Urothelium cell line (cell line): ENCODE measurements around the gene UBL3.
A peak's percentile ranks its signal among the peaks of the same experiment; 100 is the strongest.

Experiments
- DNase-seq: peaks from one replicate; pipeline ENCODE4 v3.0.0; 2011; ENCODE audit warnings: low spot score, mixed read lengths
- FAIRE-seq: peaks from 2 replicates; lab custom pipeline; 2011; peaks lifted over from hg19 to GRCh38; lab: Jason Lieb, UNC

The UBL3 gene, protein sequence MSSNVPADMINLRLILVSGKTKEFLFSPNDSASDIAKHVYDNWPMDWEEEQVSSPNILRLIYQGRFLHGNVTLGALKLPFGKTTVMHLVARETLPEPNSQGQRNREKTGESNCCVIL

GRCh38 chr13:29850213-29850898, at the start of gene UBL3:
Gene UBL3 (minus strand): TSS chr13:29850617. CDS start chr13:29849538, 1,079 bp downstream.
- FAIRE-seq: peak; percentile 77
- peak; percentile 94 for DNase-seq

- DNase-seq: no peak
- no peak for FAIRE-seq
Observed at GRCh38 chr13:29897102-29897501, 46.7 kb upstream of the UBL3 start.

- FAIRE-seq (no peak), DNase-seq (no peak)
Observed at GRCh38 chr13:29893438-29893837, 43.0 kb upstream of the UBL3 start.

DNA sequence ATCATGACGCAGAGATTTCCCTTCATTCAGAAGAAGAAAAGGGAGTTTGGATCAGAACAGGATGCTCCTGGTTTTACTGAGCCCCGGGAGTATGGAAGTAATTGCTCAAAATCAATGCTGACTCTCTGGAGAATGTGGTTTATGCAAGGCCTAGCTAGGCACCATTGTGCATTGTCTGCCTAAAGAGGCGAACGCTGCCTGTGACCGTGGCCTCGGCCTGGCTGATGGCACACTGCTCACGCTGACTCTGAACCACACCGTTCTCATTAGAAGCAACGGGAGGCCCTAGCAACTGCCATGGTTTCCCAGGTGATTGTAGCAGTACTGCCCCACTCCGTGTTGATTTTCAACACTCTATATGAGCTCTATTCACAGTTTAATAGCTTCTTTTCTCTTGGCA, 41.7 kb upstream of the UBL3 start:
- no peak for DNase-seq
- no peak for FAIRE-seq

DNA sequence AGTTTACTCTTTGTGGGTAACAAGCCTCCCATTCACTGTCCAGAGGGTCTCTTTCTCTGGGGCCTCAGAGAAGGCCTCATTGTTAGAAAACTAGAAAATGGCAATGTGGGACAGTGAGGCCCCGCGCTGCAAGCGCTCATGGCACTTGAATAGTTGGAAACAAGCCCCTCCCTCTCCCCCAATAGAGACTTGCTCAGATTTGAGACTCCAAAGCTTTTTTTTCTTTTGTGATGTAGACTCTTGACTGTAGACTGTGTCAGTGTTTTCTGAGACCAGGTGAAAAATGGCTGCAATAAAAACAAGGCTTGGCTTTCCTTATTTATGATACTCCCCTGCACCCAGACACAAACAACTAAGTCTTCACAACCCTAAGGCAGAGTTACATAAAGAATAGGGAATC, 38.7 kb upstream of the UBL3 start:
- DNase-seq (no peak), FAIRE-seq (no peak)

DNA sequence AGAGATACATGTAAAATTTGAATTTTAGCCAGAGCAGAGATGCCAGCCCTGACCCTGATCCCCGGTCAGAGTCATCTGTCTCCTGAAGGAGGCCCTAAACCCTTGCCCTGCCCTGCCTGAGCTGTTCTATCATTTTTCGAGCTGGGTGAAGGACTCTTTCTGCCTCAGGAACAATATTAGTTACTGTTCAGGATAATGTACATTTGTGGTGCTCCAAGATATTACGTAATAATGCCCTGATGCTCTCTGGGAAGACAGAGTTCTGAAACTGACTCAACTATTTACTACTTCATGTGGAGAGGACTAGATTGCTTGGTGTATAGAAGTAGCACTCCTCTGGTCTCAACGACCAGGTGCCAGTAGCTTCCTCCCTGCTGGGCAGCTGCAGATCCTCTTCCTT, 37.9 kb upstream of the UBL3 start:
- no peak for DNase-seq
- FAIRE-seq: no peak

- no peak for FAIRE-seq
- no peak for DNase-seq
Observed at GRCh38 chr13:29887686-29888085, 37.3 kb upstream of the UBL3 start.

- FAIRE-seq (no peak), DNase-seq (no peak)
Observed at GRCh38 chr13:29887030-29887557, 36.7 kb upstream of the UBL3 start.

GRCh38 chr13:29886446-29886845, 36.0 kb upstream of the UBL3 start:
- no peak for FAIRE-seq
- no peak for DNase-seq

- no peak for DNase-seq
- no peak for FAIRE-seq
Observed at GRCh38 chr13:29885989-29886388, 35.6 kb upstream of the UBL3 start.

GRCh38 chr13:29884671-29885430, 34.4 kb upstream of the UBL3 start:
- FAIRE-seq (no peak), DNase-seq (peak; percentile 27)

GRCh38 chr13:29883941-29884518, 33.6 kb upstream of the UBL3 start:
- DNase-seq (no peak), FAIRE-seq (no peak)

DNA sequence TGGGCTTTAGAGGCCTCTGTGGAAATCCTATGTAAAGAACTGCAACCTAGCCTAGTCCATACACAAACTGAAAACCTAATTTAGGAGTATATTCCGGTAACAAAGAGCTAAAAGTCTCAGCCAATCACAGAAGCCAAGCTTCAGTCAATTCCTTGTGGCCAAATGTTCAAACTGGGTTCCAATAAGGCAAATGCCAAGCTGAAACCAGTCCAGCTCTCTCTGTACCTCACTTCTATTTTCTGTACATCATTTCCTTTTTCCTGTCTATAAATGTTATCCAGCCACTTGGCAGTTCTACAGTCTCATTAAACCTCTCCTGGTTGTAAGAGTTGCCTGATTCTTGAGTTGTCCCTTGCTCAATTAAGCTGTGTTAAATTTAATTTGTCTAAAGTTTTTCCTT, 31.7 kb upstream of the UBL3 start:
- DNase-seq (no peak), FAIRE-seq (no peak)

DNA sequence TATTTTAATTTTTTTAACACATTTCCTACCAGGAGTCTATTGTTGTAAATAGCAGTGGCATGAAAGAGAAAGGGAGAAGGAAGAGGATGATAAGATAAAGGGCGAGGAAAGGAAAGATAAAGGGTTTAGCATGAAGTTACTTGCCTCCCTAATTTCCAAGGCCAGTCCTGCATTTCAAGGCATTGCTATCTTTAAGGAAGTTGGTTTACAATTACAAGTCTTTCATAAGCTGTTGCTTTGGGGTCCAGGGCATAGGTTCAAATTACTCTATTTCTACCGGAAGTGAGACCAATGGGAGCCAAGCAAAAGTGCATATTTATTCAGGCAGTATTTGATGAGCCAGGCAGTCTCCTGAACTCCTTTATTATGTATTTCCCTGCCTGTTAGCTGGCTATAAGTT, 27.7 kb upstream of the UBL3 start:
- FAIRE-seq: no peak
- DNase-seq: no peak

GRCh38 chr13:29877456-29878078, 27.1 kb upstream of the UBL3 start:
- FAIRE-seq: no peak
- no peak for DNase-seq

DNA sequence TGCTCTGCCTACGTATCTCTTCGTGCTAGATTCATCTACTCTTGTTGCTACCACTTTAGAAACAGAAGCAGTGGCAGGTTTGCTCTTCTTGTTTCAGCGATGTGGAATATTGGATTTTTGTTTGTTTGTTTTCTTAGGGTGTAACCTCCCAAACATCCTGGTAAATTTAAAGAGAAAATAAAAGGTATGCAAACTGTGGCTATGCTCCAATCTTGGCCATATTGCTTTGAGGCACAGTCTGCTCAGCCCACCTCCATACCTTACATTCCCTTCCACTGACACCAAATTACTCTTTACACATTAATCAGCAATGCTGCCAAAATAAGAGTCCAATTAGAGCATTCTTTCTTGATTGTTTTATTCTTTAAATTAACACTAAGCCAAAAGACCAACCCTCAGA, 25.2 kb upstream of the UBL3 start:
- FAIRE-seq (no peak), DNase-seq (no peak)

DNA sequence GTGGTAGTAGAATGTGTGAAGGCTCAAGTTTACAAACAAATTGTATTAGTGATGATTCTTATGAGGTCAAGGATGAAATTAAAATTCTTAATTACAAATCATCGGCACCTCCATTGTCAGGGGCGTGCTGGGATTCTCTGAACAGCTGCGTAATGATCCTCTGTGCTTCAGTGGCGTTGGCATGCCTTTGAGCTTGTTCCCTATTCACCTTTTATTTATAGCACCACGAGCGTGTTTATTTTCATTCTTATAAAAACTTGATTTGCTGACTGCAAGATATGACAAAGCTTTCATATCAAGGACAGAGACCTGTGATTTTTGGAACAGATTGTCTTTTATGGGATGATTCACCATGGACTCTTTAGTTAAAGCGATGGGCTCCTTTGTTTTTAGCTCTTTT, 18.2 kb upstream of the UBL3 start:
- DNase-seq (no peak), FAIRE-seq (no peak)

DNA sequence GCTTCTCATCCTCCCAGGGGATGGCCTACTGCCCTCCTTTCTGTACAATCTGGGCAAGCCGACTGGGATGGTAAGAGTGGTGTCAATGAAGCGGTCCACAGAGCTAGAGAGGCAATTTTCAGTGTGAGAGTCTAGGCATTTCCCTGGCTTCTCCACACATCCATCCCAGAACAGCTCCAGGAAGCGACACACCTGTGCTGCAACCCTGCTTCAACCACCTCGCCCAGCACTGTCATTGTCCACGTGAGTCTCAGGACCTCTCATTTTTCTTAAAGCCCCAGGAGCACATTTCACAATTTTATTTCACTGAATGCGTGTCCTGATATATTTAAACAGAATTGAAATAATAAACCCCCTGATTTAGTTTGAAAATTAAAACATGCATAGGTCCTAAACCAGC, 15.5 kb upstream of the UBL3 start:
- FAIRE-seq: no peak

DNA sequence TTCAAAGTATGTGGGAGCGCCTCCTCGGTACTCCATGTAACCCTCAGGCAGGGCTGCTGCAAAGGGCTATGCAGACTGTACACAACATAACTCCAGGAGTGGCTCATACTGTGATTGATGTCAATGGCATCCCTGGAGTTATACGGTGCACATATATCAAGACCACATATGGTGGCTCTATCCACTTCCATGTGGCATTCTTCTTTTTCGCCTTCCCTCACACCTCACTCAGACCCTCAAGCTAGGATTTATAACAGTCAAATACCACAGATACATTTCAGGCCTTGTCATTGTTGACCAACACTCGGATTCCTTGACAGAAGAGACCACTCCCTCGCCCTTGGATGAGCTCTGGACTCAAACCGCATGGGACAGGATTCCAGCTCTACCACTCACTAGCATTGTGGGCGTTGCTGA, 11.3 kb upstream of the UBL3 start:
- no peak for FAIRE-seq
- peak; percentile 42 for DNase-seq

More for the DNA sequence above, 15.5 kb upstream of the UBL3 start:
- no peak for DNase-seq

DNA sequence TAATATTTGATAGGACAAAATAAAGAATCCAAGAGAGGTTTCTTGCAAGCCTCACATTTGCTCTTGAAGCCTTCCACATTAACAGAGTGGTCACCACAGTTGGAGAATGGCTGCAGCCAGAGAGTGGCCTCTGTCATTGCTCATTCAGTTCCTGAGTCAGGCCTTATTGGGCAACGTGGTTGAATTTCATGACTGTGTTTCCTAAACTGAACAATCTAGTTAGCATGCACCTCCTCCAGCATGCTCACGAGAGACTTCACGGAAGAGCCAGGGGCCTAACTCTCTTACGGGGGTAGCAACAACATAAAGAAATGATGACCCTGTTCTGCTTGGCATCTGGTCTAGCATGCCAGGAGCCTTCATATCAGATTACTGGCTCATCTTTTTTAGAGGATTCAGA, 9.6 kb upstream of the UBL3 start:
- DNase-seq: no peak
- FAIRE-seq: no peak

- FAIRE-seq: no peak
- DNase-seq: no peak
Observed at GRCh38 chr13:29858667-29859066, 8.2 kb upstream of the UBL3 start.
